HEK293 (cell line): ENCODE measurements around the gene GLT1D1.

ENCODE experiments used
- GLIS1 ChIP-seq: fragments of 450-650 bp; formaldehyde crosslinking; IDR thresholded peaks from 2 replicates; pipeline ENCODE4 v1.5.1; 2016; ENCODE audit warnings: missing biosample characterization, missing genetic modification characterization
- KLF1 ChIP-seq: fragments of 450-650 bp; formaldehyde crosslinking; IDR thresholded peaks from 2 replicates; pipeline ENCODE4 v1.5.1; 2016; ENCODE audit warnings: missing biosample characterization, missing genetic modification characterization
- MEIS1 ChIP-seq: sonication (generic); formaldehyde crosslinking; IDR thresholded peaks from 2 replicates; pipeline ENCODE4 v1.8.1; 2022; ENCODE audit warnings: missing genetic modification reagents, mild to moderate bottlenecking, borderline replicate concordance
- MYNN ChIP-seq: fragments of 450-650 bp; formaldehyde crosslinking; IDR thresholded peaks from 2 replicates; pipeline ENCODE4 v1.5.1; 2016; ENCODE audit warnings: missing biosample characterization, missing genetic modification characterization, borderline replicate concordance
- MZF1 ChIP-seq: fragments of 450-650 bp; formaldehyde crosslinking; IDR thresholded peaks from 2 replicates; pipeline ENCODE4 v1.5.1; 2017; ENCODE audit warnings: missing biosample characterization, missing genetic modification characterization, borderline replicate concordance
- TCF7L2 ChIP-seq: IDR thresholded peaks from 2 replicates; pipeline ENCODE4 v1.6.1; 2011; ENCODE audit warnings: low read depth, mild to moderate bottlenecking, inconsistent platforms, low read length, moderate library complexity, borderline replicate concordance
- ZIC2 ChIP-seq: fragments of 450-650 bp; formaldehyde crosslinking; IDR thresholded peaks from 2 replicates; pipeline ENCODE4 v1.5.1; 2016; ENCODE audit warnings: missing biosample characterization, missing genetic modification characterization
- ZNF174 ChIP-seq: fragments of 450-650 bp; formaldehyde crosslinking; IDR thresholded peaks from 2 replicates; pipeline ENCODE4 v1.5.0; 2017; ENCODE audit warnings: missing biosample characterization, mild to moderate bottlenecking, missing genetic modification characterization
- ZNF223 ChIP-seq: fragments of 450-650 bp; formaldehyde crosslinking; IDR thresholded peaks from 2 replicates; pipeline ENCODE4 v1.5.1; 2016; ENCODE audit warnings: missing biosample characterization, missing genetic modification characterization
- ZNF24 ChIP-seq: fragments of 450-650 bp; formaldehyde crosslinking; IDR thresholded peaks from 2 replicates; pipeline ENCODE4 v1.5.1; 2016; ENCODE audit warnings: missing biosample characterization, missing genetic modification characterization
- ZNF292 ChIP-seq: fragments of 450-650 bp; formaldehyde crosslinking; IDR thresholded peaks from 2 replicates; pipeline ENCODE4 v1.5.1; 2016; ENCODE audit warnings: low read depth, missing biosample characterization, missing genetic modification characterization, borderline replicate concordance
- ZNF501 ChIP-seq: fragments of 450-650 bp; formaldehyde crosslinking; IDR thresholded peaks from 2 replicates; pipeline ENCODE4 v1.5.1; 2016; ENCODE audit warnings: missing biosample characterization, missing genetic modification characterization
- ZNF521 ChIP-seq: fragments of 450-650 bp; formaldehyde crosslinking; IDR thresholded peaks from 2 replicates; pipeline ENCODE4 v1.5.1; 2017; ENCODE audit warnings: missing biosample characterization, mild to moderate bottlenecking, missing genetic modification characterization
- ZNF555 ChIP-seq: fragments of 450-650 bp; formaldehyde crosslinking; conservative IDR thresholded peaks from 2 replicates; pipeline ENCODE4 v1.5.1; 2017; ENCODE audit warnings: missing biosample characterization, mild to moderate bottlenecking, missing genetic modification characterization, inconsistent platforms
- ZNF558 ChIP-seq: fragments of 450-650 bp; formaldehyde crosslinking; IDR thresholded peaks from 2 replicates; pipeline ENCODE4 v1.5.1; 2016; ENCODE audit warnings: missing biosample characterization, missing genetic modification characterization
- ZNF624 ChIP-seq: fragments of 450-650 bp; formaldehyde crosslinking; IDR thresholded peaks from 2 replicates; pipeline ENCODE4 v1.5.1; 2017; ENCODE audit warnings: missing biosample characterization, missing genetic modification characterization
- ZNF658 ChIP-seq: fragments of 450-650 bp; formaldehyde crosslinking; IDR thresholded peaks from 2 replicates; pipeline ENCODE4; 2016; ENCODE audit warnings: missing biosample characterization, missing genetic modification characterization
- ZNF785 ChIP-seq: fragments of 450-650 bp; formaldehyde crosslinking; IDR thresholded peaks from 2 replicates; pipeline ENCODE4 v1.5.1; 2016; ENCODE audit warnings: missing biosample characterization, missing genetic modification characterization
- TF ChIP-seq, protein P1 (sequence below): fragments of 450-650 bp; formaldehyde crosslinking; IDR thresholded peaks from 2 replicates; pipeline ENCODE4 v1.5.1; 2016; ENCODE audit warnings: missing biosample characterization, missing genetic modification characterization, borderline replicate concordance
- TF ChIP-seq, protein P2 (sequence below): fragments of 450-650 bp; formaldehyde crosslinking; IDR thresholded peaks from 2 replicates; pipeline ENCODE4 v1.5.1; 2016; ENCODE audit warnings: missing biosample characterization, missing genetic modification characterization
- TF ChIP-seq, protein P3 (sequence below): fragments of 450-650 bp; formaldehyde crosslinking; IDR thresholded peaks from 2 replicates; pipeline ENCODE4 v1.5.1; 2016; ENCODE audit warnings: missing biosample characterization, missing genetic modification characterization, borderline replicate concordance
- TF ChIP-seq, protein P4 (sequence below): fragments of 450-650 bp; formaldehyde crosslinking; IDR thresholded peaks from 2 replicates; pipeline ENCODE4 v1.5.1; 2017; ENCODE audit warnings: missing biosample characterization, missing genetic modification characterization
- TF ChIP-seq, protein P5 (sequence below): fragments of 450-650 bp; formaldehyde crosslinking; IDR thresholded peaks from 2 replicates; pipeline ENCODE4 v1.5.1; 2016; ENCODE audit warnings: missing biosample characterization, missing genetic modification characterization
- TF ChIP-seq, protein P6 (sequence below): fragments of 450-650 bp; formaldehyde crosslinking; IDR thresholded peaks from 2 replicates; pipeline ENCODE4 v1.5.1; 2016; ENCODE audit warnings: missing biosample characterization, missing genetic modification characterization

GLT1D1 gene

DNA sequence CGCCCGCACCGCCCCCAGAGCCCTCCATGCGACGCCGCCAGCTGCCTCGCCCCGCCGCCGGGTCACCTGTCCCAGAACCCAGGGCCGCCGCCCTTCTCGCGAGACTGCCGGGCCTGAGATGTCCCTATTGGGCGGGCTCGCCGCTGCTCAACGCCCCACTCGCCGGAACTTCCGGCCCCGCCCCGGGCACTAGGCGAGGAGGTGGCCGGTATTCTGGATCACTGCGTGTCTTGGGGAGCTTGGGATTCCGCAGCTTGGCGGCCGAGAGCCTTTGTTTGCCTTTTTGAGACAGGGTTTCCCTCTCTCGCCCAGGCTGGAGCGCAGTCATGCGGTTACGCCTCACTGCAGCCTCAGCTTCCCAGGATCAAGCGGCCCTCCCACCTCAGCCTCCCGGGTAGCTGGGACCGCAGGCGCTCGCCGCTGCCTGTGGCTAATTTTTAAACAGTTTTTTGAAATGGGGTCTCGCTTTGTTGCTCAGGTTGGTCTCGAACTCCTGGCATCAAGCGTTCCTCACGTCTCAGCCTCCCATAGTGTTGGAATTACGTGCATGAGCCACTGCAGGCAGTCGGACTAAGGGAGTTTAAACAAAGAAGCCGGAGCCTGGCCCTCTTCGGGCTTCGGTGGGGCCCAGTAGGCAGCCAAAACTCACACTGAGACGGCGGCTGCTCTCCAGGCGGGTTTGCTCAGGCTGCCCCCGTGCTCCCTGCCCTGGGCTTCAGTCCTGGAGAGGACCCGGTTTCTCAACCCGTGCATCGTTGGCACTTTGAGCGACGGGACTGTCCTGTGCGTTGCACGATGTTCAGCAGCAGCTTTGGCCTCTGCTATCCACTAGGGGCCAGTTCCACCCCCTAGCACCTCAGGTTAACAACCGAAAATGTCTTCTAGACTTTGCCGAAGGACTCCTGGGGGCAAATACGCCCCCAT, 29.1 kb upstream of the GLT1D1 start, which contains the start of gene SLC15A4 (continued):
- TF ChIP-seq, protein P1, sequence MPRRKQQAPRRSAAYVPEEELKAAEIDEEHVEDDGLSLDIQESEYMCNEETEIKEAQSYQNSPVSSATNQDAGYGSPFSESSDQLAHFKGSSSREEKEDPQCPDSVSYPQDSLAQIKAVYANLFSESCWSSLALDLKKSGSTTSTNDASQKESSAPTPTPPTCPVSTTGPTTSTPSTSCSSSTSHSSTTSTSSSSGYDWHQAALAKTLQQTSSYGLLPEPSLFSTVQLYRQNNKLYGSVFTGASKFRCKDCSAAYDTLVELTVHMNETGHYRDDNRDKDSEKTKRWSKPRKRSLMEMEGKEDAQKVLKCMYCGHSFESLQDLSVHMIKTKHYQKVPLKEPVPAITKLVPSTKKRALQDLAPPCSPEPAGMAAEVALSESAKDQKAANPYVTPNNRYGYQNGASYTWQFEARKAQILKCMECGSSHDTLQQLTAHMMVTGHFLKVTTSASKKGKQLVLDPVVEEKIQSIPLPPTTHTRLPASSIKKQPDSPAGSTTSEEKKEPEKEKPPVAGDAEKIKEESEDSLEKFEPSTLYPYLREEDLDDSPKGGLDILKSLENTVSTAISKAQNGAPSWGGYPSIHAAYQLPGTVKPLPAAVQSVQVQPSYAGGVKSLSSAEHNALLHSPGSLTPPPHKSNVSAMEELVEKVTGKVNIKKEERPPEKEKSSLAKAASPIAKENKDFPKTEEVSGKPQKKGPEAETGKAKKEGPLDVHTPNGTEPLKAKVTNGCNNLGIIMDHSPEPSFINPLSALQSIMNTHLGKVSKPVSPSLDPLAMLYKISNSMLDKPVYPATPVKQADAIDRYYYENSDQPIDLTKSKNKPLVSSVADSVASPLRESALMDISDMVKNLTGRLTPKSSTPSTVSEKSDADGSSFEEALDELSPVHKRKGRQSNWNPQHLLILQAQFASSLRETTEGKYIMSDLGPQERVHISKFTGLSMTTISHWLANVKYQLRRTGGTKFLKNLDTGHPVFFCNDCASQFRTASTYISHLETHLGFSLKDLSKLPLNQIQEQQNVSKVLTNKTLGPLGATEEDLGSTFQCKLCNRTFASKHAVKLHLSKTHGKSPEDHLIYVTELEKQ (tag by site-specific recombination), result no peak
- TF ChIP-seq ZNF292 (tag by site-specific recombination), result no peak
- no peak for TF ChIP-seq MZF1 (tag by site-specific recombination)
- TF ChIP-seq, protein P2, sequence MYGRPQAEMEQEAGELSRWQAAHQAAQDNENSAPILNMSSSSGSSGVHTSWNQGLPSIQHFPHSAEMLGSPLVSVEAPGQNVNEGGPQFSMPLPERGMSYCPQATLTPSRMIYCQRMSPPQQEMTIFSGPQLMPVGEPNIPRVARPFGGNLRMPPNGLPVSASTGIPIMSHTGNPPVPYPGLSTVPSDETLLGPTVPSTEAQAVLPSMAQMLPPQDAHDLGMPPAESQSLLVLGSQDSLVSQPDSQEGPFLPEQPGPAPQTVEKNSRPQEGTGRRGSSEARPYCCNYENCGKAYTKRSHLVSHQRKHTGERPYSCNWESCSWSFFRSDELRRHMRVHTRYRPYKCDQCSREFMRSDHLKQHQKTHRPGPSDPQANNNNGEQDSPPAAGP (tag by site-specific recombination), result no peak
- no peak for TF ChIP-seq MEIS1 (CRISPR knock-in tag)
- TF ChIP-seq ZNF658 (tag by site-specific recombination), result no peak
- no peak for TF ChIP-seq ZNF24 (tag by site-specific recombination)
- no peak for TF ChIP-seq ZNF558 (tag by site-specific recombination)
- TF ChIP-seq ZNF624, result no peak
- TF ChIP-seq, protein P3, sequence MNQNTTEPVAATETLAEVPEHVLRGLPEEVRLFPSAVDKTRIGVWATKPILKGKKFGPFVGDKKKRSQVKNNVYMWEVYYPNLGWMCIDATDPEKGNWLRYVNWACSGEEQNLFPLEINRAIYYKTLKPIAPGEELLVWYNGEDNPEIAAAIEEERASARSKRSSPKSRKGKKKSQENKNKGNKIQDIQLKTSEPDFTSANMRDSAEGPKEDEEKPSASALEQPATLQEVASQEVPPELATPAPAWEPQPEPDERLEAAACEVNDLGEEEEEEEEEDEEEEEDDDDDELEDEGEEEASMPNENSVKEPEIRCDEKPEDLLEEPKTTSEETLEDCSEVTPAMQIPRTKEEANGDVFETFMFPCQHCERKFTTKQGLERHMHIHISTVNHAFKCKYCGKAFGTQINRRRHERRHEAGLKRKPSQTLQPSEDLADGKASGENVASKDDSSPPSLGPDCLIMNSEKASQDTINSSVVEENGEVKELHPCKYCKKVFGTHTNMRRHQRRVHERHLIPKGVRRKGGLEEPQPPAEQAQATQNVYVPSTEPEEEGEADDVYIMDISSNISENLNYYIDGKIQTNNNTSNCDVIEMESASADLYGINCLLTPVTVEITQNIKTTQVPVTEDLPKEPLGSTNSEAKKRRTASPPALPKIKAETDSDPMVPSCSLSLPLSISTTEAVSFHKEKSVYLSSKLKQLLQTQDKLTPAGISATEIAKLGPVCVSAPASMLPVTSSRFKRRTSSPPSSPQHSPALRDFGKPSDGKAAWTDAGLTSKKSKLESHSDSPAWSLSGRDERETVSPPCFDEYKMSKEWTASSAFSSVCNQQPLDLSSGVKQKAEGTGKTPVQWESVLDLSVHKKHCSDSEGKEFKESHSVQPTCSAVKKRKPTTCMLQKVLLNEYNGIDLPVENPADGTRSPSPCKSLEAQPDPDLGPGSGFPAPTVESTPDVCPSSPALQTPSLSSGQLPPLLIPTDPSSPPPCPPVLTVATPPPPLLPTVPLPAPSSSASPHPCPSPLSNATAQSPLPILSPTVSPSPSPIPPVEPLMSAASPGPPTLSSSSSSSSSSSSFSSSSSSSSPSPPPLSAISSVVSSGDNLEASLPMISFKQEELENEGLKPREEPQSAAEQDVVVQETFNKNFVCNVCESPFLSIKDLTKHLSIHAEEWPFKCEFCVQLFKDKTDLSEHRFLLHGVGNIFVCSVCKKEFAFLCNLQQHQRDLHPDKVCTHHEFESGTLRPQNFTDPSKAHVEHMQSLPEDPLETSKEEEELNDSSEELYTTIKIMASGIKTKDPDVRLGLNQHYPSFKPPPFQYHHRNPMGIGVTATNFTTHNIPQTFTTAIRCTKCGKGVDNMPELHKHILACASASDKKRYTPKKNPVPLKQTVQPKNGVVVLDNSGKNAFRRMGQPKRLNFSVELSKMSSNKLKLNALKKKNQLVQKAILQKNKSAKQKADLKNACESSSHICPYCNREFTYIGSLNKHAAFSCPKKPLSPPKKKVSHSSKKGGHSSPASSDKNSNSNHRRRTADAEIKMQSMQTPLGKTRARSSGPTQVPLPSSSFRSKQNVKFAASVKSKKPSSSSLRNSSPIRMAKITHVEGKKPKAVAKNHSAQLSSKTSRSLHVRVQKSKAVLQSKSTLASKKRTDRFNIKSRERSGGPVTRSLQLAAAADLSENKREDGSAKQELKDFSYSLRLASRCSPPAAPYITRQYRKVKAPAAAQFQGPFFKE (tag by site-specific recombination), result no peak
- TF ChIP-seq ZNF174 (tag by site-specific recombination), result no peak
- TF ChIP-seq ZNF521 (tag by site-specific recombination), result no peak
- TF ChIP-seq ZNF785, result no peak
- peak; percentile 88 for TF ChIP-seq ZNF501 (tag by site-specific recombination)
- peak; percentile 91 for TF ChIP-seq KLF1
- TF ChIP-seq, protein P4, sequence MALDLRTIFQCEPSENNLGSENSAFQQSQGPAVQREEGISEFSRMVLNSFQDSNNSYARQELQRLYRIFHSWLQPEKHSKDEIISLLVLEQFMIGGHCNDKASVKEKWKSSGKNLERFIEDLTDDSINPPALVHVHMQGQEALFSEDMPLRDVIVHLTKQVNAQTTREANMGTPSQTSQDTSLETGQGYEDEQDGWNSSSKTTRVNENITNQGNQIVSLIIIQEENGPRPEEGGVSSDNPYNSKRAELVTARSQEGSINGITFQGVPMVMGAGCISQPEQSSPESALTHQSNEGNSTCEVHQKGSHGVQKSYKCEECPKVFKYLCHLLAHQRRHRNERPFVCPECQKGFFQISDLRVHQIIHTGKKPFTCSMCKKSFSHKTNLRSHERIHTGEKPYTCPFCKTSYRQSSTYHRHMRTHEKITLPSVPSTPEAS (tag by site-specific recombination), result no peak
- TF ChIP-seq TCF7L2, result no peak
- TF ChIP-seq, protein P5, sequence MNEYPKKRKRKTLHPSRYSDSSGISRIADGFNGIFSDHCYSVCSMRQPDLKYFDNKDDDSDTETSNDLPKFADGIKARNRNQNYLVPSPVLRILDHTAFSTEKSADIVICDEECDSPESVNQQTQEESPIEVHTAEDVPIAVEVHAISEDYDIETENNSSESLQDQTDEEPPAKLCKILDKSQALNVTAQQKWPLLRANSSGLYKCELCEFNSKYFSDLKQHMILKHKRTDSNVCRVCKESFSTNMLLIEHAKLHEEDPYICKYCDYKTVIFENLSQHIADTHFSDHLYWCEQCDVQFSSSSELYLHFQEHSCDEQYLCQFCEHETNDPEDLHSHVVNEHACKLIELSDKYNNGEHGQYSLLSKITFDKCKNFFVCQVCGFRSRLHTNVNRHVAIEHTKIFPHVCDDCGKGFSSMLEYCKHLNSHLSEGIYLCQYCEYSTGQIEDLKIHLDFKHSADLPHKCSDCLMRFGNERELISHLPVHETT, result no peak
- no peak for TF ChIP-seq ZNF555 (tag by site-specific recombination)
- no peak for TF ChIP-seq MYNN (tag by site-specific recombination)
- no peak for TF ChIP-seq ZNF223 (tag by site-specific recombination)
- TF ChIP-seq ZIC2 (tag by site-specific recombination), result peak; percentile 61
- TF ChIP-seq, protein P6, sequence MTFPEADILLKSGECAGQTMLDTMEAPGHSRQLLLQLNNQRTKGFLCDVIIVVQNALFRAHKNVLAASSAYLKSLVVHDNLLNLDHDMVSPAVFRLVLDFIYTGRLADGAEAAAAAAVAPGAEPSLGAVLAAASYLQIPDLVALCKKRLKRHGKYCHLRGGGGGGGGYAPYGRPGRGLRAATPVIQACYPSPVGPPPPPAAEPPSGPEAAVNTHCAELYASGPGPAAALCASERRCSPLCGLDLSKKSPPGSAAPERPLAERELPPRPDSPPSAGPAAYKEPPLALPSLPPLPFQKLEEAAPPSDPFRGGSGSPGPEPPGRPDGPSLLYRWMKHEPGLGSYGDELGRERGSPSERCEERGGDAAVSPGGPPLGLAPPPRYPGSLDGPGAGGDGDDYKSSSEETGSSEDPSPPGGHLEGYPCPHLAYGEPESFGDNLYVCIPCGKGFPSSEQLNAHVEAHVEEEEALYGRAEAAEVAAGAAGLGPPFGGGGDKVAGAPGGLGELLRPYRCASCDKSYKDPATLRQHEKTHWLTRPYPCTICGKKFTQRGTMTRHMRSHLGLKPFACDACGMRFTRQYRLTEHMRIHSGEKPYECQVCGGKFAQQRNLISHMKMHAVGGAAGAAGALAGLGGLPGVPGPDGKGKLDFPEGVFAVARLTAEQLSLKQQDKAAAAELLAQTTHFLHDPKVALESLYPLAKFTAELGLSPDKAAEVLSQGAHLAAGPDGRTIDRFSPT (tag by site-specific recombination), result no peak
- peak; percentile 44 for TF ChIP-seq GLIS1 (tag by site-specific recombination)
